Right atrium auricular region (tissue), 2 donors: ENCODE measurements around the gene FBLN2. TPM values are rescaled to one million over a fixed set of nuclear protein-coding genes. Genes with fewer than 3 reads are reported as not detected.

Experiments used
- DNase-seq: peaks from one replicate; pipeline ENCODE4 v3.0.0-alpha.2; 2019; ENCODE audit warnings: low spot score
- H3K27ac ChIP-seq, 2 donors: fragments of 200-600 bp; sonication (generic); 1 replicate in 1 of 2; 2 replicates in 1 of 2; pipeline ENCODE4 v1.5.1; 2016 to 2019
- H3K27me3 ChIP-seq, 2 donors: fragments of 200-600 bp; sonication (generic); one replicate each; pipeline versions ENCODE4 v1.5.1 to v1.6.0; 2017 to 2019
- H3K36me3 ChIP-seq: fragments of 200-600 bp; sonication (generic); one replicate; pipeline ENCODE4 v1.5.1; 2016
- H3K4me1 ChIP-seq, 2 donors: fragments of 200-600 bp; sonication (generic); one replicate each; pipeline versions ENCODE4 v1.5.1 to v1.6.0; 2017 to 2019
- H3K4me3 ChIP-seq, 2 donors: fragments of 200-600 bp; sonication (generic); 1 replicate in 1 of 2; 2 replicates in 1 of 2; pipeline ENCODE4 v1.5.1; 2017 to 2019; ENCODE audit warnings: mild to moderate bottlenecking in 1 of 2, moderate library complexity in 1 of 2
- H3K9me3 ChIP-seq, 2 donors: fragments of 200-600 bp; sonication (generic); one replicate each; pipeline ENCODE4 v1.5.1; 2019
- total RNA-seq, 2 donors: library from RNA; depleted of rRNA; stranded (reverse); fragments of >200 nt; gene quantifications; one replicate each; pipeline ENCODE4 v1.1.0, GENCODE V29; 2016
- TF ChIP-seq, protein P1 (sequence below), 2 donors: fragments of 200-600 bp; sonication (generic); IDR thresholded peaks; one replicate each; pipeline ENCODE4 v1.5.1; 2019; ENCODE audit warnings: antibody characterized with exemption in 2 of 2

FBLN2 gene
- total RNA-seq, 2 donors from 2014 or later, result 122 to 185 TPM

GRCh38 chr3:13501958-13502790, 46.8 kb upstream of the FBLN2 start:
- DNase-seq, result no peak
- Histone ChIP-seq H3K27ac (no peak overlapping the region), H3K4me1 (peaks cover 0 to 5% of the 10 kb centered on the region in 2 donors), H3K27me3 (no peaks in the 10 kb centered on the region), H3K36me3 (peaks cover 6% of the 10 kb centered on the region), H3K4me3 (no peak overlapping the region), H3K9me3 (no peaks in the 10 kb centered on the region)
- TF ChIP-seq, protein P1, sequence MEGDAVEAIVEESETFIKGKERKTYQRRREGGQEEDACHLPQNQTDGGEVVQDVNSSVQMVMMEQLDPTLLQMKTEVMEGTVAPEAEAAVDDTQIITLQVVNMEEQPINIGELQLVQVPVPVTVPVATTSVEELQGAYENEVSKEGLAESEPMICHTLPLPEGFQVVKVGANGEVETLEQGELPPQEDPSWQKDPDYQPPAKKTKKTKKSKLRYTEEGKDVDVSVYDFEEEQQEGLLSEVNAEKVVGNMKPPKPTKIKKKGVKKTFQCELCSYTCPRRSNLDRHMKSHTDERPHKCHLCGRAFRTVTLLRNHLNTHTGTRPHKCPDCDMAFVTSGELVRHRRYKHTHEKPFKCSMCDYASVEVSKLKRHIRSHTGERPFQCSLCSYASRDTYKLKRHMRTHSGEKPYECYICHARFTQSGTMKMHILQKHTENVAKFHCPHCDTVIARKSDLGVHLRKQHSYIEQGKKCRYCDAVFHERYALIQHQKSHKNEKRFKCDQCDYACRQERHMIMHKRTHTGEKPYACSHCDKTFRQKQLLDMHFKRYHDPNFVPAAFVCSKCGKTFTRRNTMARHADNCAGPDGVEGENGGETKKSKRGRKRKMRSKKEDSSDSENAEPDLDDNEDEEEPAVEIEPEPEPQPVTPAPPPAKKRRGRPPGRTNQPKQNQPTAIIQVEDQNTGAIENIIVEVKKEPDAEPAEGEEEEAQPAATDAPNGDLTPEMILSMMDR (IDR thresholded peaks at IDR 0.05), result no peak

DNA sequence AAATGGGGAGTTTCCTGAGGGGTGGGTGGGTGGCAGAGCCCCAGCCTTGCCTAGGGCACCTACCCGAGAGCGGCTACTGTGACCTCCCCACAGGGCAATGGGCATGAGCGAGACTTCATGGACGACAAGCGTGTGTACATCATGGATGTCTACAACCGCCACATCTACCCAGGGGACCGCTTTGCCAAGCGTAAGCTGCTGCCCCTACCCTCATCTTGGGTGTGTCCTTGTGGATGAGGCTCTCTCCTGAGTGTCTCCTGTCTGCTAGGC, 46.2 kb upstream of the FBLN2 start:
- no peak overlapping the region for H3K4me3 ChIP-seq
- DNase-seq, result no peak

DNA sequence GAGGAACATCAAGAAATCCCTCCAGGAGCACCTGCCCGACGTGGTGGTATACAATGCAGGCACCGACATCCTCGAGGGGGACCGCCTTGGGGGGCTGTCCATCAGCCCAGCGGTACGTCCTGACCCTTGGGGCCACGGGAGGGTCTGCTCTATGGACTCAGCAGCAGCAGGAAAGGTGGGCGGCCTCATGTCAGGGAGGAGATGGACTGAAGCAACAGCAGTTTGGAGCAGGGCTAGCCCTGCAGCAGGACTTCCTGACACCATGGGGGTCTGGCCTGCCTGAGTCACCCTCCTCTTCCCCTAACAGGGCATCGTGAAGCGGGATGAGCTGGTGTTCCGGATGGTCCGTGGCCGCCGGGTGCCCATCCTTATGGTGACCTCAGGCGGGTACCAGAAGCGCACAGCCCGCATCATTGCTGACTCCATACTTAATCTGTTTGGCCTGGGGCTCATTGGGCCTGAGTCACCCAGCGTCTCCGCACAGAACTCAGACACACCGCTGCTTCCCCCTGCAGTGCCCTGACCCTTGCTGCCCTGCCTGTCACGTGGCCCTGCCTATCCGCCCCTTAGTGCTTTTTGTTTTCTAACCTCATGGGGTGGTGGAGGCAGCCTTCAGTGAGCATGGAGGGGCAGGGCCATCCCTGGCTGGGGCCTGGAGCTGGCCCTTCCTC, 44.6 kb upstream of the FBLN2 start:
- H3K27ac ChIP-seq, result no peak overlapping the region
- H3K4me1 ChIP-seq, result peaks cover 0 to 11% of the 10 kb centered on the region in 2 donors
- DNase-seq, result no peak
- TF ChIP-seq, protein P1 (IDR thresholded peaks at IDR 0.05), result no peak
- H3K27me3 ChIP-seq, result no peaks in the 10 kb centered on the region
- H3K36me3 ChIP-seq, result peaks cover 6% of the 10 kb centered on the region
- no peak overlapping the region for H3K4me3 ChIP-seq
- H3K9me3 ChIP-seq, result no peaks in the 10 kb centered on the region

More for the DNA sequence above, 46.2 kb upstream of the FBLN2 start:
- no peak overlapping the region for H3K27ac ChIP-seq
- peaks cover 6% of the 10 kb centered on the region for H3K36me3 ChIP-seq
- H3K4me1 ChIP-seq, result peaks cover 0 to 8% of the 10 kb centered on the region in 2 donors
- H3K27me3 ChIP-seq, result no peaks in the 10 kb centered on the region
- TF ChIP-seq, protein P1 (IDR thresholded peaks at IDR 0.05), result no peak
- no peaks in the 10 kb centered on the region for H3K9me3 ChIP-seq

GRCh38 chr3:13505147-13506130, 43.5 kb upstream of the FBLN2 start:
- Histone ChIP-seq H3K27ac (no peak overlapping the region), H3K36me3 (peaks cover 6% of the 10 kb centered on the region), H3K9me3 (no peaks in the 10 kb centered on the region), H3K4me1 (peaks cover 0 to 6% of the 10 kb centered on the region in 2 donors), H3K4me3 (no peak overlapping the region), H3K27me3 (no peaks in the 10 kb centered on the region)
- DNase-seq, result no peak
- TF ChIP-seq, protein P1 (IDR thresholded peaks at IDR 0.05), result no peak

GRCh38 chr3:13506239-13506638, 42.7 kb upstream of the FBLN2 start:
- H3K27ac ChIP-seq, result no peak overlapping the region
- no peaks in the 10 kb centered on the region for H3K9me3 ChIP-seq
- DNase-seq, result no peak
- no peaks in the 10 kb centered on the region for H3K27me3 ChIP-seq
- peaks cover 6% of the 10 kb centered on the region for H3K36me3 ChIP-seq
- TF ChIP-seq, protein P1 (IDR thresholded peaks at IDR 0.05), result no peak
- H3K4me1 ChIP-seq, result peaks cover 0 to 6% of the 10 kb centered on the region in 2 donors
- H3K4me3 ChIP-seq, result no peak overlapping the region
